Subcutaneous abdominal adipose tissue (tissue), 5 donors: ENCODE results near the gene DCP1A.
A peak's percentile ranks its signal among the peaks of the same experiment; 100 is the strongest.
"Not testable (repeated sequence)": the region's sequence is repeated elsewhere in the genome, so short reads cannot be mapped to it uniquely, and the experiment has no call there.

Experiments
- H3K27ac ChIP-seq: one replicate; pipeline ENCODE4 v1.7.0; 2013; ENCODE audit warnings: low read depth, mild to moderate bottlenecking, inconsistent platforms, low read length, moderate library complexity
- H3K27me3 ChIP-seq, 5 donors: one replicate each; pipeline ENCODE4 v1.7.0; 2013; ENCODE audit warnings: low read length in 5 of 5, inconsistent platforms in 1 of 5; ENCODE audit not compliant: control insufficient read depth in 5 of 5, insufficient read depth in 4 of 5
- H3K36me3 ChIP-seq, 5 donors: one replicate each; pipeline ENCODE4 v1.7.0; 2013; ENCODE audit warnings: low read length in 5 of 5; ENCODE audit not compliant: control insufficient read depth in 5 of 5, insufficient read depth in 5 of 5
- H3K4me1 ChIP-seq, 5 donors: one replicate each; pipeline ENCODE4 v1.7.0; 2013; ENCODE audit warnings: low read length in 5 of 5, mild to moderate bottlenecking in 3 of 5, moderate library complexity in 1 of 5; ENCODE audit not compliant: control insufficient read depth in 5 of 5, insufficient read depth in 5 of 5
- H3K4me3 ChIP-seq, 5 donors: one replicate each; pipeline ENCODE4 v1.7.0; 2013; ENCODE audit warnings: low read length in 5 of 5, low read depth in 1 of 5
- H3K9ac ChIP-seq, 5 donors: one replicate each; pipeline ENCODE4 v1.7.0; 2013; ENCODE audit warnings: low read length in 5 of 5, mild to moderate bottlenecking in 4 of 5, moderate library complexity in 3 of 5
- H3K9me3 ChIP-seq, 5 donors: one replicate each; pipeline ENCODE4 v1.7.0; 2013; ENCODE audit warnings: low read length in 5 of 5; ENCODE audit not compliant: control insufficient read depth in 5 of 5
- donor health status: healthy.
- donor health status: healthy.
- donor health status: healthy.
- donor health status: healthy.
- donor health status: healthy.

Gene DCP1A

DNA sequence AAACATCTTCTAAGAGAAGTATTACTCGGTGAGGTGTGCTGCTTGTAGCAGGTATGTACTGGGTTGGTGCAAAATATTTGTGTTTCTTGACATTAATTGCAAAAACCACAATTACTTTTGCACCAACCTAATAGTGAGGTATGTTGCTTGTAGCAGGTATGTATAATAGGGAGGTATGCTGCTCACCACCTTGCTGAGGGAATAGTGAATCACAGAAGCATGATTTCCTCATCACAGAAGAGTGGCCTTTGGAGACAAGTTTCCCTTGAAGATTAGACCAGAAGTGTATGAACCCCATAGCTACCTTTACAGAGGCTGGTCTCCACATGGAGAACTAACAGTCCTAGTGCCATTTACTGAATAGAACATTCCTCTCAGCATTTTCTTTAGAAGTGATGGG is 15.5 kb downstream of the DCP1A start:
- Histone ChIP-seq H3K36me3 (peaks cover 15 to 32% (median 17%) of the 10 kb centered on the region in 5 donors), H3K9ac (no peak overlapping the region), H3K4me3 (no peak overlapping the region)

DNA sequence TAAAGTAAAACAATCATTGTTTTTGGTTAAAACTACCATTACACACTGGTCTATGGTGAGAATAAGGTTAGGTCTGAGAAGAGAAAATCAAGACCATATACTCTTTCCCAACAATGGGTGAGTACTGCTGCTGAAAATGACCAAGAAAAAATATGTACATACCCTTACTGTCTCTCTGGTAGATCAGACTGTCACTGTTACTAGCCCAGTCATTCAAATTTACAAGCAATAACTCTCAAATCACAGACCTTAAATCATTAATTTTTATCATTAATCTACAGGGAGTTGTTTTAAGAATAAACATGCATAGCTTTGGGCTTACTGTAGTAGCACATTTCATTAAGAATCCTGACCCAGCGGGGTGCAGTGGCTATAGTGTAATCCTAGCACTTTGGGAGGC is 17.4 kb downstream of the DCP1A start:
- no peak overlapping the region for H3K27ac ChIP-seq
- H3K4me3 ChIP-seq, result no peak overlapping the region
- H3K36me3 ChIP-seq, result peaks cover 14 to 28% (median 18%) of the 10 kb centered on the region in 5 donors
- peaks cover 0 to 7% (median 3%) of the 10 kb centered on the region in 5 donors for H3K4me1 ChIP-seq
- H3K9me3 ChIP-seq, result no peaks in the 10 kb centered on the region
- no peak overlapping the region for H3K9ac ChIP-seq
- no peaks in the 10 kb centered on the region for H3K27me3 ChIP-seq

More for the DNA sequence above, 15.5 kb downstream of the DCP1A start:
- Histone ChIP-seq H3K4me1 (no peaks in the 10 kb centered on the region), H3K27ac (no peak overlapping the region), H3K9me3 (no peaks in the 10 kb centered on the region), H3K27me3 (no peaks in the 10 kb centered on the region)

DNA sequence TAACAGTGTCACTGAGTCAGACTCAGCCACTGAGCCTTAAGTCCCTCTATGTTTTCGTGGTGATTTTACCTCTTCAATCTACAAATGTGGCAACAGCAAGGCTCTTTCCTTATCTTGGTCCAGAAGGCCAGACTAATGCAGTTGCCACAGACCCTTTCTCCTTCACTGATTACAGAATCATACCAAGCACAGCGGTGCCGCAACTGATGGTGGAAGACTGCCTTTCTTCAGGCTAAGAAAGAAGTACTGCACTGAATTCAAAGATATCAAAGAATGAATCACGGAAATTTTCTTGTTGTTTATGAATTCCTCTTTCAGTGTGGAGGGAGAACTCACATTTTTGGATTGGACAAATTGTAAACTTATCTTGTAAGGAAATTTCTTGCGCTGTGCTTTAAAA is 18.6 kb downstream of the DCP1A start:
- no peak overlapping the region for H3K4me3 ChIP-seq
- H3K27ac ChIP-seq, result peak overlapping the region; percentile 28

DNA sequence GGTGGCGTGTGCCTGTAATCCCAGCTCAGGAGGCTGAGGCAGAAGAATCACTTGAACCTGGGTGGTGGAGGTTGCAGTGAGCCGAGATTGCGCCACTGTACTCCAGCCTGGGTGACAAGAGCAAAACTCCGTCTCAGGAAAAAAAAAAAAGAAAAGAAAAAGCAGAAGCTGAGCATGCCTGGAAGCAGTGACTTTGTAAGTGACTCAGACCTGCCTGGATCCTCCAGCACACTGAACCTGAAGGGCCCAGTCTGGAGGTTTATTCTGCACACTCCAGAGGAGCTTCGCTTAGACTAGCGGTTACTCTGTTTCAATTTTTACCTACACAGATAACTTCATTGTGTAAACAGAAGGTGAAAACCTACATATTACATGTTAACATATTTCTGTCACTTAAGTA is 19.4 kb downstream of the DCP1A start:
- Histone ChIP-seq H3K36me3 (peaks cover 12 to 17% (median 14%) of the 10 kb centered on the region in 5 donors), H3K4me1 (peaks cover 0 to 24% (median 9%) of the 10 kb centered on the region in 5 donors)
- H3K9me3 ChIP-seq, H3K27ac ChIP-seq, H3K27me3 ChIP-seq, H3K9ac ChIP-seq, H3K4me3 ChIP-seq: not testable (repeated sequence)

More for the DNA sequence above, 18.6 kb downstream of the DCP1A start:
- peaks cover 14 to 21% (median 16%) of the 10 kb centered on the region in 5 donors for H3K36me3 ChIP-seq
- peaks cover 0 to 18% (median 8%) of the 10 kb centered on the region in 5 donors for H3K4me1 ChIP-seq
- no peaks in the 10 kb centered on the region for H3K27me3 ChIP-seq
- no peaks in the 10 kb centered on the region for H3K9me3 ChIP-seq
- H3K9ac ChIP-seq, result no peak overlapping the region

DNA sequence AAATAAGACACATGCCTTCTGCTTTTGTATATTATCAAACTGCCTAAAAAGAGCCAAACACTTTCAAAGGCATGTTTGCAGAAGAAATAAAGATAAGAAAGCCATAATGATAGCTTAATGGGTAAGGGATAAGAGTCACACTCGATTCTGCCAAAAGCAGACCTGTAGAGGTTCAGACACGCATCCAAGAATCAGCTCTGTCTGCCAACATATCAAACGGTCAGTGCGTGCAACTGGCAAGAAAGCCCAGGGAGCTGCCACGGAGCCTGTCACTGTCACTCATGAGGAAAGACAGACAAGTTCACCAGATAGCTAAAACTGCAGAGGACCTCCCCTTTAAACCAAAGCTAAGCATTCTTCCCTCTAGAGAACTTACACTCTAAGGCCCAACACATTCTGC is 23.2 kb downstream of the DCP1A start:
- Histone ChIP-seq H3K9me3 (no peaks in the 10 kb centered on the region), H3K4me1 (peaks cover 0 to 39% (median 21%) of the 10 kb centered on the region in 5 donors), H3K27ac (peak overlapping the region; percentile 19), H3K36me3 (peaks cover 3 to 12% (median 6%) of the 10 kb centered on the region in 5 donors), H3K9ac (no peak overlapping the region), H3K4me3 (no peak overlapping the region), H3K27me3 (no peaks in the 10 kb centered on the region)

DNA sequence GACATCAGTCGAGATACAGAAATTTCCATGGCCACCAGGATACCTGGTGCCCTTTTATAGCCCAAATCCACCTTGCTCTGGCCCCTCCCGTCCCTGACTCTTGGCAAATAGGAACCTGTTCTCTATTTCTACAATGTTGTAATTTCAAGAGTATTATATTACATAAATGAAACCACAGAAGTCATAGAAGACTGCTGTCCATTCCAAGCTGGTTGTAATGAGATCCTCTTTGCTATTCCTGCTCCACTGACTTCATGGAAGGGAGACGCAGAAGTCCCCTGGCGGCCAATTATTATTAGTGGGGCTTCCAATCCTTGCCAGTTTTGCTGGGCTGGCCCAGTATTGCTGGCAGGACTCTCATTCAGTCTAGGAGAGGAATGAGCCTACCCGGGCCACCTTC is 26.6 kb downstream of the DCP1A start:
- Histone ChIP-seq H3K27ac (no peak overlapping the region), H3K36me3 (peaks cover 0 to 19% (median 10%) of the 10 kb centered on the region in 5 donors), H3K4me3 (no peak overlapping the region), H3K4me1 (peaks cover 0 to 50% (median 26%) of the 10 kb centered on the region in 5 donors), H3K9me3 (no peaks in the 10 kb centered on the region), H3K9ac (no peak overlapping the region), H3K27me3 (no peaks in the 10 kb centered on the region)

DNA sequence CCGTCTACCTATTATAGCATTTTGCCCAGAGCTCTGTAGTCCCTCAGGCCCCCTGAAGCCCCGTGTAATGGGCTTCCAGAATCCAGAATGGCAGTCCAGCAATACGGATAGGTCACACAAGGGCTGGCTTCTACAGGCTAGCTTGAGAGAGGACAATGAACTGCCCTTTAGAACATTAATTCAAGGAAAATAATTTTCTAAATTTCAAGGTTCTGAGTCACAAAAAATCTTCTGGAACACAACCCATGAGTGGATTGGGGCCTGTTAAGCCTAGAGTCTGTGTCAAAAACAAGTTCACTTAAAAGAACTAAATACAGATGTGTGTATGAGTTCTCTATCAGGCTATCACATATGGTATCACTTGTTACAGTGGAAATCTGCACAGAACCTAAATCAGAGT is 28.8 kb downstream of the DCP1A start:
- peak overlapping the region in 1 of 5 donors; percentile 32 for H3K9ac ChIP-seq
- no peak overlapping the region for H3K4me3 ChIP-seq
- peaks cover 0 to 19% (median 10%) of the 10 kb centered on the region in 5 donors for H3K36me3 ChIP-seq
- H3K27me3 ChIP-seq, result no peaks in the 10 kb centered on the region
- no peak overlapping the region for H3K27ac ChIP-seq
- peaks cover 0 to 30% (median 17%) of the 10 kb centered on the region in 5 donors for H3K4me1 ChIP-seq
- no peaks in the 10 kb centered on the region for H3K9me3 ChIP-seq

DNA sequence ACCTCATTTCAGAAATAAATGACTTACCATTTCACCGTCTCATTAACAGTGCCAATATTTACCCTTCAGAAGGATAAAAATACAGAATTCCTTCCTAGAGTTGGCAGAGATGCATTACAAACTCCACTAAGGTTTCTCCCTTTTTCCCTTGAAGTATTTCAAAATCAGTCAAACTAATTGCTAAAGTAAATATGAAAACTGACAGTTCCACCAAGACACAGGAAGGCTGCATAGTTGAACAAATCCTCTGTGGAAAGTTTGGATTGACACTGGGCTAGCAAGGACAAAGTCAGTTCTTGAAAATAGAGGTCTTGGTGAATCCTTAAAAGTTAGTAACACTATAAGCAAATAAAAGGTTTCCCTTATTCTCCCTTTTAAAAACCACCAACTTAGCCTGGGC is 34.5 kb downstream of the DCP1A start:
- H3K36me3 ChIP-seq, result peaks cover 17 to 50% (median 43%) of the 10 kb centered on the region in 5 donors
- H3K4me1 ChIP-seq, result peaks cover 0 to 19% (median 5%) of the 10 kb centered on the region in 5 donors
- no peaks in the 10 kb centered on the region for H3K9me3 ChIP-seq
- H3K27me3 ChIP-seq, result no peaks in the 10 kb centered on the region
- peak overlapping the region; percentile 18 for H3K27ac ChIP-seq
- H3K4me3 ChIP-seq, result no peak overlapping the region
- no peak overlapping the region for H3K9ac ChIP-seq

DNA sequence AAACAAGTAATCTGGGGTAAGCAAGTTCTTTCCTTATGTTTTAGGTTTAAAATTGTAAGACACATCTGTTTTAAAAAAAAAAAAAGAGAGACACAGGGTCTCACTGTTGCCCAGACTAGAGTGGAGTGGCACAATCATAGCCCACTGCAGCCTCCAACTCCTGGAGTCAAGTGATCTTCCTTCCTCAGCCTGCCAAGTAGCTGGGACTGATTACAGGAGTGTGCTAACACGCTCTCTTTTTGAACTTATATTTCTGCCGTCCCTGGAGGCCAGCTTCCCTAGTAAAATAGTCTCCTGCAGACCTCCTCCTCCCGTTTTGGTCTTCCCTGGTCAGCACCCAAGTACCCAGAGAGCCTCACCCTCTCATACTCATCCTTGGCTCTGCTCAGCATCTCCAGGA is 35.5 kb downstream of the DCP1A start:
- H3K27me3 ChIP-seq, result no peaks in the 10 kb centered on the region
- H3K27ac ChIP-seq, result no peak overlapping the region
- H3K4me3 ChIP-seq, result no peak overlapping the region
- H3K36me3 ChIP-seq, result peaks cover 17 to 47% (median 41%) of the 10 kb centered on the region in 5 donors
- no peak overlapping the region for H3K9ac ChIP-seq
- no peaks in the 10 kb centered on the region for H3K9me3 ChIP-seq
- H3K4me1 ChIP-seq, result peaks cover 0 to 27% (median 9%) of the 10 kb centered on the region in 5 donors

DNA sequence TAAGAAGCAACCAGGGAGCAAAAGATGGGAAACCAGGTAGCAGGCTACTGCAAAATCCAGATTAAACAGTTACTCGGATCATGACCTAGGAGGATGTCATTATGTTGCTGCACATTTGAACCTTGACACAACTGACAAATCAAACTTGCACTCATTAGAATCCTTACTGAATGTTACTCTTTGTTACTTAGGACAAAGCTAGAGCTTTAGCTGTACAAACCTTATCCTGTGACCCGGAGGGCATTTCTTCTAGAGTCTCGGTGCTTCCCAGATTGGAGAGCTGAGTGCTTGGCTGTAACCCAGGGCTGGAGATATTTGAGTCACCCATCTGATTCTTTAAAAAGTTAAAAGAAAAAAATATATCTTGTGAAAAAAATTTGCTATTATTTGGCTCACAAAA is 43.4 kb downstream of the DCP1A start:
- Histone ChIP-seq H3K9ac (peak overlapping the region in 1 of 5 donors; percentile 40), H3K9me3 (no peaks in the 10 kb centered on the region), H3K27ac (peak overlapping the region; percentile 66), H3K4me1 (peaks cover 0 to 26% (median 12%) of the 10 kb centered on the region in 5 donors), H3K27me3 (no peaks in the 10 kb centered on the region), H3K4me3 (no peak overlapping the region), H3K36me3 (peaks cover 6 to 55% (median 32%) of the 10 kb centered on the region in 5 donors)
